ENCODE data around the gene NACC2. TPM values are rescaled to one million over a fixed set of nuclear protein-coding genes. Genes with fewer than 3 reads are reported as not detected.

The NACC2 gene
- polyA plus RNA-seq, 4 donors = 4.9 to 10.1 (median 8.0) TPM

DNA sequence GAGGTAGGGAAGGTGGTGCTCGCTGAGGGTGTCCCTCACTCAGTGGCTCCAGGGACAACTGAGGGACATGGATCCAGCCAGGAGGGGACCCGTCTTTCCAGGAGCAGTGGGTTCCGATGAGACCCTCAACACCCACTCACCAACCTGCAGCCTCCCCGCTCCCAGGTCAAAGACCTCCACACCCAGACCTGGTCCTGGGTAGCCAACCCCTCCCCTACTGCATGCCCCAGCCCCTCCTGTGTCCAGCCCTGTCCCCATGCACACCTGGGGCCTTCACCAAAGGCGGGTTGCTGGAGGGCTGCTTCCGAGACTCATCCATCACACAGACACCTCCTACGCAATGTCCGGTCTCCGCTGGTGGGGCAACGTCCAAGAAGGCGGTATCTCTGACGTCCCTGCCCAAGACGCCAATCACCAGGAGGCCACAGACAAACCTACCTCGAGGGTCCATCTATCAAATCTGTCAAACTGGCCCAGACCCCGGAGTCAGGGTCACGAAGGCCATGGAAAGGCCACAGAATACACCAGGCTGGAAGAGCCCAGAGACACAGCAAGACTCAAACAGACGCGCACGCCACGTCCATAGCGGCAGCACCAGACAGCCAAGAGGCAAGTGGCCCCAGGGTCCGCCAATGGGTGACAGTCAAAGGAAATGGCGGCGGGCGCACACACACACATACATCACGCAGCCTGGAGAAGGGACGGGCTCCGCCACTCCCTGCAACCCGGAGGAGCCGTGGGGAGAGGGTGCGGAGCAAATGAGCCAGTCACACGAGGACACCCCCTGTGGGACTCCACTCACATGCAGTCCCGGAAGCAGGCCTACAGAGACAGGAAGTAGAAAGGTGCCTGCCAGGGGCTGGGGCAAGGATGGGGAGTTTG, 10.8 kb downstream of the NACC2 start:
- Histone ChIP-seq H3K4me1 (ENCODE audit: control insufficient read depth in 3 of 3, insufficient read depth in 2 of 3, low read depth in 1 of 3, low read length in 2 of 3) (no peaks in the 10 kb centered on the region), H3K27me3 (ENCODE audit: control insufficient read depth in 3 of 3, insufficient read depth in 3 of 3, low read length in 3 of 3) (no peaks in the 10 kb centered on the region), H3K27ac (ENCODE audit: low read depth in 1 of 3, low read length in 2 of 3) (no peak overlapping the region), H3K9me3 (ENCODE audit: control insufficient read depth in 2 of 2, insufficient read depth in 1 of 2, low read depth in 1 of 2, low read length in 1 of 2) (no peaks in the 10 kb centered on the region), H3K4me3 (ENCODE audit: low read depth in 1 of 3, low read length in 3 of 3) (no peak overlapping the region), H3K36me3 (ENCODE audit: control insufficient read depth in 3 of 3, insufficient read depth in 2 of 3, low read depth in 1 of 3, low read length in 3 of 3) (peaks cover 0 to 59% (median 0%) of the 10 kb centered on the region in 3 donors)
- FAIRE-seq = no peak
- 87 to 92% (median 91%) methylated on average over 33 of the region's 33 CpGs for WGBS, 3 donors
- no peak for DNase-seq

DNA sequence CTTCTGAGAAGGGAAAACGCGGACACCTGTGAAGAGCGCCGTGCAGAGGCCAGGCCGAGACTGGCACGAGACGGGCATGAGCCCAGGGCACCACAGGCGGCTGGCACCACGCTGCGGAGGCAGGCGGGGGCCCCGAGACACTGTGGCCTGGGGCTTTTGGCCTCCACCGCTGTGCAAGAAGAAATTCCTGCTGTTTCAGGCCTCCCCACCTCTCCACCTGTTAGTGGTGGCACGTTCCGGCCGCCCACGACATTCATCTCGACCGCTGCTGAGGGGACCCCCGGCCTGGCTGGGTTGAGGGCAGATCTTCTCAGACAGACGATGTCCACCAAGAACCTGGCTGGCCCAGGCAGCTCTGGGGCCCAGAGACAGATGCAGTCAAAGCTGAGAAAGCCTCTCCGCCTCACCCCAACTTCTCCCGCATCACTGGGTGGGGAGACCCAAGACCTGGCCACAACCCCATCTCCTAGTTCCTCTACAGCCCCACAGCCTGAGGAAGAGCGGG, 11.5 kb downstream of the NACC2 start:
- H3K27me3 ChIP-seq (ENCODE audit: control insufficient read depth in 3 of 3, insufficient read depth in 3 of 3, low read length in 3 of 3) = no peaks in the 10 kb centered on the region
- H3K27ac ChIP-seq (ENCODE audit: low read depth in 1 of 3, low read length in 2 of 3) = no peak overlapping the region
- no peak for FAIRE-seq
- 89 to 94% (median 92%) methylated on average over 24 of the region's 24 CpGs for WGBS, 3 donors
- H3K36me3 ChIP-seq (ENCODE audit: control insufficient read depth in 3 of 3, insufficient read depth in 2 of 3, low read depth in 1 of 3, low read length in 3 of 3) = peaks cover 0 to 58% (median 0%) of the 10 kb centered on the region in 3 donors
- no peaks in the 10 kb centered on the region for H3K4me1 ChIP-seq (ENCODE audit: control insufficient read depth in 3 of 3, insufficient read depth in 2 of 3, low read depth in 1 of 3, low read length in 2 of 3)
- no peaks in the 10 kb centered on the region for H3K9me3 ChIP-seq (ENCODE audit: control insufficient read depth in 2 of 2, insufficient read depth in 1 of 2, low read depth in 1 of 2, low read length in 1 of 2)
- no peak for DNase-seq
- no peak overlapping the region for H3K4me3 ChIP-seq (ENCODE audit: low read depth in 1 of 3, low read length in 3 of 3)

DNA sequence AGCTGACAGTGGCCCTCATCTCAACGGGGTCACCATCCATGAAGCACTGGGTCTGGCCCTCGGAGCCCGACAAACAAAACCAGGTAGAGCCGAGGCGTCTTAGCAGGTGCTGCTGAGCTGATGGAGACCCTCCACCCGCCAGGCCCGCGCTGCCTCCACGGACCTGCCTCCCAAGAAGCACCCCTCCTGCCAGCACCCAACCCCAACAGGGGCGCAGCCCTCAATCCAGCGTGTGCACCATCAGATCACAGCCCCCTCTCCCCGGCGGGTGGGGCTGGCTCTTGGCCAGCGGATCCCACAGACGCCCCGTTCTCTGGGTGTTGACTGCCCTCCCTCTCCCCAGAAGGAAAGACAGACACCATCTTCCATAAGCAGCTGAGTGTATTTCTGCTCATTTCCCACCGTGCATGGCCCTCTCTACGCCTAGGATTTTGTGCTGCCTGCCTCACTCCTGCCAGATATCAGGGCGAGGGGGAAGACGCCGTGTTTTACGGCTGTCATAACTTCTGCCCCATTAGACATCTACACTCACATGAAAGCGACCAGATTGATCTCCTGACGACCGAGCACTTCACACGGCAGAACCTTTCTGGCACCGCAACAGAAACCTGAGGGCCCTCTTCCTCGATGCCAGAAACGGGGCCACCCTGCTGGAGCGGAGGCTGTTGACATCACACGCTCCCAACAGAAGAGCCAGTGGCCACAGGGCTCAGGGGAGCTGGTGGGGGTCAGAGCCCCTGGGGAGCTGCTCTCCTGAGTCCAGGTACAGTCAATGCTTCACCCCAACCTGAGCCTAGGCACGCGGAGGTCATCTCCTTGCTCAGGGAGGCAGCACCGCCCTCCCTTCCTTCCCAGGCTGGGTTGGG, 12.4 kb downstream of the NACC2 start:
- FAIRE-seq (no peak), DNase-seq (no peak)
- Histone ChIP-seq H3K27ac (ENCODE audit: low read depth in 1 of 3, low read length in 2 of 3) (no peak overlapping the region), H3K4me3 (ENCODE audit: low read depth in 1 of 3, low read length in 3 of 3) (no peak overlapping the region), H3K9me3 (ENCODE audit: control insufficient read depth in 2 of 2, insufficient read depth in 1 of 2, low read depth in 1 of 2, low read length in 1 of 2) (no peaks in the 10 kb centered on the region), H3K4me1 (ENCODE audit: control insufficient read depth in 3 of 3, insufficient read depth in 2 of 3, low read depth in 1 of 3, low read length in 2 of 3) (no peaks in the 10 kb centered on the region), H3K36me3 (ENCODE audit: control insufficient read depth in 3 of 3, insufficient read depth in 2 of 3, low read depth in 1 of 3, low read length in 3 of 3) (peaks cover 0 to 59% (median 0%) of the 10 kb centered on the region in 3 donors), H3K27me3 (ENCODE audit: control insufficient read depth in 3 of 3, insufficient read depth in 3 of 3, low read length in 3 of 3) (no peaks in the 10 kb centered on the region)
- WGBS, 3 donors = 76 to 84% (median 84%) methylated on average over 30 to 34 of the region's 34 CpGs

DNA sequence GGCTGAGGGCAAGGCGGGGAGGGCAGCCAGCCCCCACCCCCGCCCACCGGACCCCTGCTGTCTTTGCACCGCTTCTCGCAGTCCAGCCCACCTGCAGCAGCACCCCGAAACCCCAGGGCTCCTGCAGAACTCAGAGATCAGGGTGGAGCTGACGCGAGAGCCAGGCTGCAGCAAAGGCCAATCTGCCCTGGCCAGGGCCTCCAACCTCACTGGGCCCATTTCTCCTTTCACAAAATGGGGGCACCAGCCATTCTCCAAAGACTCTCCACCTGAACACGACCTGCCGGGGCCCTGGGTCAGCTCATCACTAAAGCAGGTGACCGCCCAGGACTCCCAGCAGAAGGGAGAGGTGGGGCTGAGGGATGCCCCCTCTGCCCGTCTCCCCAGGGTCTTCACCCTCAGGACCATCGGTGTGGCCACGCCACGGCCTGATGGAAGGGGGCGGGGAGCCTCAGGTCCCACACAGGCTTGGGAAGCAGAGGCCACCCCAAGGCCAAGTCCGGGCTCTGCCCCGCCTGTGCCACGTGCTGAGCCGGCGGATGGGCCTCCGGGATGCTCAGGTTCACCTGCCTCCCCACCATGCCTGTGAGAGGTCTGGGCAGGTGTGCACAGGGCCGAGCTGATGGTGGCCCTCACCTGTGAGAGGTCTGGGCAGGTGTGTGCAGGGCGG, 13.1 kb downstream of the NACC2 start:
- no peak for FAIRE-seq
- no peak overlapping the region for H3K27ac ChIP-seq (ENCODE audit: low read depth in 1 of 3, low read length in 2 of 3)
- WGBS, 3 donors = 78 to 86% (median 81%) methylated on average over 21 to 24 of the region's 24 CpGs

DNA sequence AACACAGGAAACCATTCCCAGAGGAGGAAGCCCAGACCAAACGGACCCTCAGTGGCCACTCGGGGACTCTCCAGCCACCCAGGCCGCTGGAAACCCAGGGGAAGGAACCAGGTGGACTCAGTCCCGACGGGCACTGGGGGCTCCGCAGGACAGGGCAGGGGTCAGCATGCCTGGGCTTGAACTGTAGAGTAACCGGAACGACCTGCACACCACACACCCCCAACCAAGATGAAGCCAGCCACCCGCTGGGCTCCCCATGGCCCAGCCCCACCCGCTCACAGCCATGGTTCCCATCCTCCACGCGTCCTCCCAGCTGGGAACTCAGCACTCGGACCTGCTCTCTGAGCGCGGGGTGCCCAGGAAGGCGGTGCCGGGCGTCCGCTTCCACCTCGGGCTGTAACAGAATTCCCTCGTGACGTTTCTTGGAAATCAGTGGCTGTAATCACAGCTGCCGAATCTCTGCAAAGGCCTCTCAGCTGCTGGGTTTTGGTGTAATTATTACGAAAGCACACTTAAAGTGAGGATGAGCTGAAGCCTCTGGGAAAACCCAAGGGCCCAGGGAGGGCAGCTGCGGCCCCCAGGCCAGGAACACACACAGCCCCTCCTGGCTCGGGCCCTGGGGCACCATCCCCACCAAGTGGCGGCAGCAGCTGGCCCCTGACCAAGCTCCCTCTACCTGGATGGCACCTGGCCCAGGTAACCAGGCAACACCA, 13.8 kb downstream of the NACC2 start:
- no peaks in the 10 kb centered on the region for H3K4me1 ChIP-seq (ENCODE audit: control insufficient read depth in 3 of 3, insufficient read depth in 2 of 3, low read depth in 1 of 3, low read length in 2 of 3)
- peaks cover 0 to 51% (median 0%) of the 10 kb centered on the region in 3 donors for H3K36me3 ChIP-seq (ENCODE audit: control insufficient read depth in 3 of 3, insufficient read depth in 2 of 3, low read depth in 1 of 3, low read length in 3 of 3)
- FAIRE-seq = no peak
- H3K27me3 ChIP-seq (ENCODE audit: control insufficient read depth in 3 of 3, insufficient read depth in 3 of 3, low read length in 3 of 3) = no peaks in the 10 kb centered on the region
- no peak overlapping the region for H3K4me3 ChIP-seq (ENCODE audit: low read depth in 1 of 3, low read length in 3 of 3)
- 70 to 89% (median 75%) methylated on average over 26 to 27 of the region's 27 CpGs for WGBS, 3 donors
- DNase-seq = no peak
- H3K9me3 ChIP-seq (ENCODE audit: control insufficient read depth in 2 of 2, insufficient read depth in 1 of 2, low read depth in 1 of 2, low read length in 1 of 2) = no peaks in the 10 kb centered on the region
- H3K27ac ChIP-seq (ENCODE audit: low read depth in 1 of 3, low read length in 2 of 3) = peak overlapping the region in 1 of 3 donors; percentile 17

More for the DNA sequence above, 13.1 kb downstream of the NACC2 start:
- DNase-seq = no peak
- Histone ChIP-seq H3K9me3 (ENCODE audit: control insufficient read depth in 2 of 2, insufficient read depth in 1 of 2, low read depth in 1 of 2, low read length in 1 of 2) (no peaks in the 10 kb centered on the region), H3K4me3 (ENCODE audit: low read depth in 1 of 3, low read length in 3 of 3) (no peak overlapping the region), H3K36me3 (ENCODE audit: control insufficient read depth in 3 of 3, insufficient read depth in 2 of 3, low read depth in 1 of 3, low read length in 3 of 3) (peaks cover 0 to 54% (median 0%) of the 10 kb centered on the region in 3 donors), H3K27me3 (ENCODE audit: control insufficient read depth in 3 of 3, insufficient read depth in 3 of 3, low read length in 3 of 3) (no peaks in the 10 kb centered on the region), H3K4me1 (ENCODE audit: control insufficient read depth in 3 of 3, insufficient read depth in 2 of 3, low read depth in 1 of 3, low read length in 2 of 3) (no peaks in the 10 kb centered on the region)

DNA sequence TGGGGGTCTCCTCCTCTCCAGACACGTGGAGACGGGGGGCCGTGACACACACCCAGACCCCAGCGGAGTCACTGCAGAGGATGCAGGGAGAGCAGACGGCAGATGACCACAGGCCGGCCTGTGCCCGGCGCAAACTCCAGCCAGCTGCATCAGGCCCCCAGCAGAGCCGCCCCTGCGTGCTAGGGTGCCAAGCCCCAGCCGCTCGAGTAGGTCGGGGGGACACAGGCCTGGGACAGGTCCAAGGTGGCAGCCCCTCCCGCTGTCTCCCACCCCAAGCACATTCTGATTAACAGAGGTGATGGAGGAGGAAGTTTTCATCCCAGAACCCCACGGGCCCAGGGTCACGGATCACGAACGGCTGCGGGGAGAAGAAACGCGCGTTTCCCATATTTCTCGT, 14.4 kb downstream of the NACC2 start:
- H3K4me3 ChIP-seq (ENCODE audit: low read depth in 1 of 3, low read length in 3 of 3) = no peak overlapping the region
- no peaks in the 10 kb centered on the region for H3K4me1 ChIP-seq (ENCODE audit: control insufficient read depth in 3 of 3, insufficient read depth in 2 of 3, low read depth in 1 of 3, low read length in 2 of 3)
- 82 to 90% (median 85%) methylated on average over 22 to 23 of the region's 23 CpGs for WGBS, 3 donors
- FAIRE-seq = no peak
- no peaks in the 10 kb centered on the region for H3K9me3 ChIP-seq (ENCODE audit: control insufficient read depth in 2 of 2, insufficient read depth in 1 of 2, low read depth in 1 of 2, low read length in 1 of 2)
- peak overlapping the region in 1 of 3 donors; percentile 17 for H3K27ac ChIP-seq (ENCODE audit: low read depth in 1 of 3, low read length in 2 of 3)
- no peak for DNase-seq
- no peaks in the 10 kb centered on the region for H3K27me3 ChIP-seq (ENCODE audit: control insufficient read depth in 3 of 3, insufficient read depth in 3 of 3, low read length in 3 of 3)
- H3K36me3 ChIP-seq (ENCODE audit: control insufficient read depth in 3 of 3, insufficient read depth in 2 of 3, low read depth in 1 of 3, low read length in 3 of 3) = peaks cover 0 to 55% (median 0%) of the 10 kb centered on the region in 3 donors

DNA sequence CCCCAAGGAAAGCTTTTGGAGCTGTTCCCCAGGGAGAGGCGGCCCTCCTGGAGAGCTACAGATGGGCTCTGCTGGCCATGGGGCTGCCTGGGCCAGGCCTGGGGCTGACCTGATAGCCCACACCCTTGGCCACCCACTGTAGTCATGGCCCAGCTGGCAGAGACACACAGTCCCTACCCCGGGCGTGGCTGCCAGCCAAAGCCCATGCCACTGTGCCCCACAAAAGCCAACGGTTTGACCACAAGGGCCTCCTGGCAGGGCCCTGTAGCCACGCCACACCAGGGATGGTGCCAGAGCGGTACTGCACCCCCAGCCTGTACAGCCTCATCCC, 15.2 kb downstream of the NACC2 start:
- DNase-seq (no peak), FAIRE-seq (no peak)
- Histone ChIP-seq H3K27ac (ENCODE audit: low read depth in 1 of 3, low read length in 2 of 3) (peak overlapping the region in 1 of 3 donors; percentile 4), H3K4me3 (ENCODE audit: low read depth in 1 of 3, low read length in 3 of 3) (no peak overlapping the region), H3K9me3 (ENCODE audit: control insufficient read depth in 2 of 2, insufficient read depth in 1 of 2, low read depth in 1 of 2, low read length in 1 of 2) (no peaks in the 10 kb centered on the region), H3K36me3 (ENCODE audit: control insufficient read depth in 3 of 3, insufficient read depth in 2 of 3, low read depth in 1 of 3, low read length in 3 of 3) (peaks cover 0 to 63% (median 0%) of the 10 kb centered on the region in 3 donors), H3K27me3 (ENCODE audit: control insufficient read depth in 3 of 3, insufficient read depth in 3 of 3, low read length in 3 of 3) (no peaks in the 10 kb centered on the region), H3K4me1 (ENCODE audit: control insufficient read depth in 3 of 3, insufficient read depth in 2 of 3, low read depth in 1 of 3, low read length in 2 of 3) (no peaks in the 10 kb centered on the region)
- 61 to 70% (median 68%) methylated on average over 6 of the region's 6 CpGs for WGBS, 3 donors
